Measurements from ENCODE around the gene UQCRH. TPM values are rescaled to one million over a fixed set of nuclear protein-coding genes. Genes with fewer than 3 reads are reported as not detected.
"Not testable (repeated sequence)": the region's sequence is repeated elsewhere in the genome, so short reads cannot be mapped to it uniquely, and the experiment has no call there.

Gene UQCRH
- total RNA-seq, 2 donors from 2014 or later = 258 to 391 TPM

GRCh38 chr1:46315669-46316403, 12.3 kb downstream of the UQCRH start:
- Histone ChIP-seq H3K27ac (no peak overlapping the region), H3K27me3 (replicated peaks; ENCODE audit: insufficient read depth) (no peaks in the 10 kb centered on the region), H3K4me3 (no peak overlapping the region), H3K4me1 (replicated peaks) (no peaks in the 10 kb centered on the region), H3K36me3 (peaks cover 0 to 10% of the 10 kb centered on the region in 2 donors), H3K9me3 (no peaks in the 10 kb centered on the region)
- TF ChIP-seq POLR2AphosphoS5 (IDR thresholded peaks at IDR 0.05) (no peak), POLR2A (IDR thresholded peaks at IDR 0.05) (no peak), CTCF (IDR thresholded peaks at IDR 0.05) (no peak)
- intact Hi-C loops (cut with DNase I) = no loop called here
- no peak for DNase-seq (ENCODE audit: low spot score)
- 90% methylated on average over 3 of the region's 3 CpGs for WGBS

- H3K36me3 ChIP-seq = peaks cover 0 to 1% of the 10 kb centered on the region in 2 donors
- WGBS = 100% methylated on average over 1 of the region's 1 CpG
- H3K27ac ChIP-seq = no peak overlapping the region
- H3K4me3 ChIP-seq = no peak overlapping the region
- intact Hi-C loops (cut with DNase I) = no loop called here
- H3K4me1 ChIP-seq (replicated peaks) = no peaks in the 10 kb centered on the region
- H3K27me3 ChIP-seq (replicated peaks; ENCODE audit: insufficient read depth) = no peaks in the 10 kb centered on the region
- TF ChIP-seq POLR2A (IDR thresholded peaks at IDR 0.05) = no peak
- DNase-seq (ENCODE audit: low spot score) = no peak
- H3K9me3 ChIP-seq = no peaks in the 10 kb centered on the region
Observed at GRCh38 chr1:46317323-46317722, 13.8 kb downstream of the UQCRH start.

GRCh38 chr1:46319301-46319700, 15.8 kb downstream of the UQCRH start:
- 93% methylated on average over 6 of the region's 6 CpGs for WGBS
- intact Hi-C loops (cut with DNase I); H3K36me3 ChIP-seq; H3K4me1 ChIP-seq (replicated peaks); DNase-seq (ENCODE audit: low spot score); H3K27ac ChIP-seq; H3K4me3 ChIP-seq; H3K27me3 ChIP-seq (replicated peaks; ENCODE audit: insufficient read depth); H3K9me3 ChIP-seq: not testable (repeated sequence)

GRCh38 chr1:46319960-46320914, 16.7 kb downstream of the UQCRH start:
- H3K4me1 ChIP-seq (replicated peaks); H3K27me3 ChIP-seq (replicated peaks; ENCODE audit: insufficient read depth); intact Hi-C loops (cut with DNase I); H3K4me3 ChIP-seq; H3K27ac ChIP-seq; DNase-seq (ENCODE audit: low spot score); H3K9me3 ChIP-seq; H3K36me3 ChIP-seq: not testable (repeated sequence)
- 71% methylated on average over 11 of the region's 13 CpGs for WGBS

- WGBS = 96% methylated on average over 6 of the region's 6 CpGs
- intact Hi-C loops (cut with DNase I) = not testable (repeated sequence)
Observed at GRCh38 chr1:46322191-46322590, 18.7 kb downstream of the UQCRH start.

GRCh38 chr1:46325285-46326076, 22.0 kb downstream of the UQCRH start:
- intact Hi-C loops (cut with DNase I); H3K27me3 ChIP-seq (replicated peaks; ENCODE audit: insufficient read depth); H3K4me1 ChIP-seq (replicated peaks); H3K9me3 ChIP-seq; H3K4me3 ChIP-seq; H3K36me3 ChIP-seq; DNase-seq (ENCODE audit: low spot score); H3K27ac ChIP-seq: not testable (repeated sequence)
- 91% methylated on average over 11 of the region's 11 CpGs for WGBS

More at GRCh38 chr1:46322191-46322590, 18.7 kb downstream of the UQCRH start:
- not testable (repeated sequence) for H3K9me3 ChIP-seq; H3K4me3 ChIP-seq; H3K36me3 ChIP-seq; H3K27ac ChIP-seq; H3K27me3 ChIP-seq (replicated peaks; ENCODE audit: insufficient read depth); H3K4me1 ChIP-seq (replicated peaks); DNase-seq (ENCODE audit: low spot score)

- H3K27me3 ChIP-seq (replicated peaks; ENCODE audit: insufficient read depth); H3K36me3 ChIP-seq; H3K4me1 ChIP-seq (replicated peaks); H3K27ac ChIP-seq; DNase-seq (ENCODE audit: low spot score); intact Hi-C loops (cut with DNase I); H3K9me3 ChIP-seq; H3K4me3 ChIP-seq: not testable (repeated sequence)
- WGBS = 94% methylated on average over 7 of the region's 7 CpGs
Observed at GRCh38 chr1:46328182-46328581, 24.7 kb downstream of the UQCRH start.

- H3K4me3 ChIP-seq; H3K36me3 ChIP-seq; H3K9me3 ChIP-seq; H3K27me3 ChIP-seq (replicated peaks; ENCODE audit: insufficient read depth); H3K4me1 ChIP-seq (replicated peaks); intact Hi-C loops (cut with DNase I); DNase-seq (ENCODE audit: low spot score); H3K27ac ChIP-seq: not testable (repeated sequence)
- 76% methylated on average over 7 of the region's 7 CpGs for WGBS
Observed at GRCh38 chr1:46329807-46330206, 26.3 kb downstream of the UQCRH start.

GRCh38 chr1:46330381-46330780, 26.9 kb downstream of the UQCRH start:
- H3K4me3 ChIP-seq; H3K27ac ChIP-seq; H3K9me3 ChIP-seq; H3K36me3 ChIP-seq; H3K27me3 ChIP-seq (replicated peaks; ENCODE audit: insufficient read depth); intact Hi-C loops (cut with DNase I); H3K4me1 ChIP-seq (replicated peaks); DNase-seq (ENCODE audit: low spot score): not testable (repeated sequence)
- 80% methylated on average over 2 of the region's 2 CpGs for WGBS

- H3K27me3 ChIP-seq (replicated peaks; ENCODE audit: insufficient read depth); H3K36me3 ChIP-seq; DNase-seq (ENCODE audit: low spot score); H3K4me1 ChIP-seq (replicated peaks); H3K9me3 ChIP-seq; intact Hi-C loops (cut with DNase I); H3K4me3 ChIP-seq: not testable (repeated sequence)
- H3K27ac ChIP-seq = peak overlapping the region in 1 of 2 donors; percentile 36
- WGBS = 79% methylated on average over 24 of the region's 24 CpGs
Observed at GRCh38 chr1:46331786-46332540, 28.5 kb downstream of the UQCRH start.

Data from prostate gland (tissue), 2 donors.